H1 (cell line): ENCODE results near the gene OR1I1. TPM values are rescaled to one million over a fixed set of nuclear protein-coding genes. Genes with fewer than 3 reads are reported as not detected.

ENCODE experiments used
- CTCF ChIA-PET: fragments of 300-600 bp; sonication (Branson Sonifier 250); formaldehyde crosslinking; loops from one replicate; lab custom pipeline; 2021; ENCODE audit not compliant: partially characterized antibody; lab: Charles Lee
- POLR2A ChIA-PET: fragments of 300-600 bp; sonication (Branson Sonifier 250); formaldehyde crosslinking; loops from one replicate; lab custom pipeline; 2021; ENCODE audit warnings: inconsistent platforms; ENCODE audit not compliant: partially characterized antibody; lab: Charles Lee
- DNase-seq, 2 experiments: peaks; one replicate each; pipeline versions ENCODE4 v3.0.0 to v3.0.0-alpha.2; 2010 to 2022; ENCODE audit warnings: low spot score in 2 of 2, low read depth in 1 of 2, mixed read lengths in 1 of 2
- FAIRE-seq: peaks from 2 replicates; lab custom pipeline; 2011; peaks lifted over from hg19 to GRCh38; lab: Jason Lieb, UNC
- H2AFZ ChIP-seq: 2 replicates; pipeline ENCODE4 v1.8.1; 2012; ENCODE audit warnings: low read length, inconsistent platforms
- H2AK5ac ChIP-seq: 2 replicates; pipeline ENCODE4 v1.6.1; 2013; ENCODE audit warnings: low read depth, low read length
- H2BK120ac ChIP-seq: replicated peaks from 2 replicates; pipeline ENCODE3; 2013; ENCODE audit warnings: low read depth, low read length, inconsistent platforms
- H2BK12ac ChIP-seq: 2 replicates; pipeline ENCODE4 v1.6.1; 2013; ENCODE audit warnings: low read depth, low read length
- H2BK15ac ChIP-seq: 2 replicates; pipeline ENCODE4 v1.6.1; 2013; ENCODE audit warnings: low read length
- H2BK20ac ChIP-seq: 2 replicates; pipeline ENCODE4 v1.6.1; 2013; ENCODE audit warnings: low read length
- H2BK5ac ChIP-seq: 2 replicates; pipeline ENCODE4 v1.6.1; 2013; ENCODE audit warnings: low read depth, low read length
- H3K14ac ChIP-seq: 2 replicates; pipeline ENCODE4 v1.6.1; 2013; ENCODE audit warnings: inconsistent platforms; ENCODE audit not compliant: insufficient read length
- H3K18ac ChIP-seq: 2 replicates; pipeline ENCODE4 v1.6.1; 2013; ENCODE audit warnings: low read length; ENCODE audit errors: extremely low read depth
- H3K23ac ChIP-seq: 2 replicates; pipeline ENCODE4 v1.6.1; 2013; ENCODE audit warnings: inconsistent platforms; ENCODE audit not compliant: insufficient read length
- H3K23me2 ChIP-seq: 2 replicates; pipeline ENCODE4 v1.6.1; 2013; ENCODE audit warnings: low read depth, low read length
- H3K27ac ChIP-seq: 2 replicates; pipeline ENCODE4 v1.6.1; 2011; ENCODE audit warnings: low read depth, low read length, inconsistent platforms
- H3K27me3 ChIP-seq, 4 experiments: replicated peaks in 1 of 4; 1 replicate in 1 of 4; 2 replicates in 3 of 4; pipeline versions ENCODE4 v1.6.1 to v1.8.1; 2011 to 2013; ENCODE audit warnings: low read length in 3 of 4, mild to moderate bottlenecking in 3 of 4, inconsistent platforms in 2 of 4, mixed read lengths in 2 of 4, moderate library complexity in 1 of 4; ENCODE audit not compliant: control insufficient read depth in 3 of 4, insufficient read depth in 3 of 4; ENCODE audit errors: extremely low read depth in 1 of 4
- H3K36me3 ChIP-seq, 4 experiments: 2 replicates each; pipeline versions ENCODE4 v1.6.1 to v1.8.1; 2011 to 2013; ENCODE audit warnings: mild to moderate bottlenecking in 4 of 4, low read length in 3 of 4, moderate library complexity in 2 of 4, control low read depth in 1 of 4, inconsistent platforms in 1 of 4; ENCODE audit not compliant: insufficient read depth in 4 of 4, control insufficient read depth in 2 of 4
- H3K4ac ChIP-seq: replicated peaks from 2 replicates; pipeline ENCODE3; 2013; ENCODE audit warnings: low read length, low read depth, mixed read lengths, inconsistent platforms; ENCODE audit not compliant: insufficient read length
- H3K4me1 ChIP-seq, 4 experiments: replicated peaks in 1 of 4; 1 replicate in 1 of 4; 2 replicates in 3 of 4; pipeline versions ENCODE4 v1.6.1 to v1.8.1; 2011 to 2013; ENCODE audit warnings: low read length in 3 of 4, inconsistent platforms in 2 of 4, mixed read lengths in 1 of 4; ENCODE audit not compliant: insufficient read depth in 4 of 4, control insufficient read depth in 3 of 4
- H3K4me2 ChIP-seq, 2 experiments: 2 replicates each; pipeline versions ENCODE4 v1.6.1 to v1.8.1; 2011 to 2013; ENCODE audit warnings: low read depth in 2 of 2, low read length in 2 of 2, control low read depth in 1 of 2, inconsistent platforms in 1 of 2, mild to moderate bottlenecking in 1 of 2; ENCODE audit not compliant: insufficient read depth in 1 of 2
- H3K4me3 ChIP-seq, 4 experiments: fragments of 200-600, 300-600 bp in 1 of 4; sonication (generic), shearing (Covaris generic), sonication (Bioruptor Twin) in 1 of 4; 2 replicates each; pipeline versions ENCODE4 v1.5.1 to v1.8.1; 2011 to 2016; ENCODE audit warnings: low read length in 4 of 4, low read depth in 3 of 4, control low read depth in 2 of 4, inconsistent platforms in 2 of 4, mild to moderate bottlenecking in 2 of 4, mixed read lengths in 1 of 4, moderate library complexity in 1 of 4; ENCODE audit not compliant: insufficient read depth in 2 of 4; ENCODE audit errors: extremely low read depth in 1 of 4
- H3K56ac ChIP-seq: replicated peaks from 2 replicates; pipeline ENCODE3; 2013; ENCODE audit warnings: low read depth, mild to moderate bottlenecking, mixed read lengths, low read length, inconsistent platforms; ENCODE audit not compliant: insufficient read length
- H3K79me1 ChIP-seq: 2 replicates; pipeline ENCODE4 v1.6.1; 2013; ENCODE audit warnings: low read depth, low read length, control low read depth
- H3K79me2 ChIP-seq, 2 experiments: 2 replicates each; pipeline versions ENCODE4 v1.6.1 to v1.8.1; 2012 to 2013; ENCODE audit warnings: low read length in 2 of 2, mild to moderate bottlenecking in 2 of 2, inconsistent platforms in 1 of 2; ENCODE audit not compliant: insufficient read depth in 2 of 2, control insufficient read depth in 1 of 2
- H3K9ac ChIP-seq, 4 experiments: replicated peaks in 1 of 4; 1 replicate in 1 of 4; 2 replicates in 3 of 4; pipeline versions ENCODE4 v1.6.1 to v1.8.1; 2011 to 2013; ENCODE audit warnings: low read depth in 3 of 4, low read length in 3 of 4, control low read depth in 2 of 4, mild to moderate bottlenecking in 2 of 4, moderate library complexity in 2 of 4, inconsistent platforms in 1 of 4; ENCODE audit errors: extremely low read depth in 1 of 4
- H3K9me3 ChIP-seq, 2 experiments: 2 replicates each; pipeline versions ENCODE4 v1.6.1 to v1.8.1; 2012 to 2013; ENCODE audit warnings: mild to moderate bottlenecking in 2 of 2, moderate library complexity in 2 of 2, control low read depth in 1 of 2, inconsistent platforms in 1 of 2, low read depth in 1 of 2, low read length in 1 of 2, mixed read lengths in 1 of 2; ENCODE audit not compliant: insufficient read depth in 2 of 2
- H4K20me1 ChIP-seq, 2 experiments: replicated peaks in 1 of 2; 2 replicates each; pipeline versions ENCODE3 to v1.8.1; 2011 to 2013; ENCODE audit warnings: inconsistent platforms in 2 of 2, low read length in 2 of 2, mild to moderate bottlenecking in 1 of 2; ENCODE audit not compliant: insufficient read depth in 2 of 2, control insufficient read depth in 1 of 2
- H4K5ac ChIP-seq: 2 replicates; pipeline ENCODE4 v1.6.1; 2013; ENCODE audit warnings: low read length, low read depth, mixed read lengths, inconsistent platforms; ENCODE audit not compliant: insufficient read length
- H4K8ac ChIP-seq: 2 replicates; pipeline ENCODE4 v1.8.0; 2013; ENCODE audit warnings: mild to moderate bottlenecking, moderate library complexity, low read length, inconsistent platforms; ENCODE audit not compliant: insufficient read depth; ENCODE audit errors: extremely low read depth
- H4K91ac ChIP-seq: replicated peaks from 2 replicates; pipeline ENCODE3; 2013; ENCODE audit warnings: low read length, mixed read lengths, inconsistent platforms; ENCODE audit not compliant: insufficient read length
- BCL11A ChIP-seq, 2 experiments: IDR thresholded peaks; one replicate each; pipeline ENCODE4 v1.6.1; 2011; ENCODE audit warnings: low read depth in 2 of 2, low read length in 2 of 2, mild to moderate bottlenecking in 2 of 2
- CEBPB ChIP-seq: IDR thresholded peaks from 2 replicates; pipeline ENCODE4 v1.6.1; 2012; ENCODE audit warnings: low read depth, low read length
- CREB1 ChIP-seq: IDR thresholded peaks from 2 replicates; pipeline ENCODE4 v1.6.1; 2012; ENCODE audit warnings: inconsistent platforms
- CTBP2 ChIP-seq: IDR thresholded peaks from 2 replicates; pipeline ENCODE4 v1.7.0; 2011; ENCODE audit warnings: borderline replicate concordance, mild to moderate bottlenecking, moderate library complexity, mixed read lengths, low read length; ENCODE audit not compliant: insufficient read depth, insufficient read length
- EP300 ChIP-seq, 2 experiments: IDR thresholded peaks; 1 replicate in 1 of 2; 2 replicates in 1 of 2; pipeline ENCODE4 v1.6.1; 2011 to 2012; ENCODE audit warnings: low read depth in 2 of 2, low read length in 2 of 2, mild to moderate bottlenecking in 2 of 2, borderline replicate concordance in 1 of 2, inconsistent platforms in 1 of 2, moderate library complexity in 1 of 2
- EZH2 ChIP-seq: fragments of 200-600 bp; sonication (generic); IDR thresholded peaks from 2 replicates; pipeline ENCODE4 v1.7.1; 2012; ENCODE audit warnings: low read depth, mild to moderate bottlenecking, moderate library complexity, low read length, inconsistent platforms; ENCODE audit not compliant: severe bottlenecking
- JUN ChIP-seq: IDR thresholded peaks from 2 replicates; pipeline ENCODE4 v1.6.1; 2011; ENCODE audit warnings: low read depth, mild to moderate bottlenecking, improper control_type of control experiment, low read length
- KDM4A ChIP-seq: IDR thresholded peaks from one replicate; pipeline ENCODE4 v1.7.1; 2012; ENCODE audit warnings: low read depth, mild to moderate bottlenecking, moderate library complexity, low read length, inconsistent platforms; ENCODE audit not compliant: severe bottlenecking
- RNF2 ChIP-seq: fragments of 200-900, 300-1000 bp; sonication (generic); IDR thresholded peaks from 2 replicates; pipeline ENCODE4 v1.7.1; 2016; ENCODE audit warnings: borderline replicate concordance, low read depth, mild to moderate bottlenecking, antibody characterized with exemption, low read length; ENCODE audit not compliant: poor library complexity, severe bottlenecking; ENCODE audit errors: missing control alignments
- RXRA ChIP-seq: IDR thresholded peaks from 2 replicates; pipeline ENCODE4 v1.6.1; 2011; ENCODE audit warnings: low read depth, mild to moderate bottlenecking, low read length, moderate library complexity; ENCODE audit not compliant: insufficient read depth
- SP4 ChIP-seq: IDR thresholded peaks from 2 replicates; pipeline ENCODE4 v1.6.1; 2012; ENCODE audit warnings: low read length, inconsistent platforms
- WGBS, 2 experiments: shearing (Covaris generic) in 1 of 2; methylation state at CpG; one replicate each; pipeline versions ENCODE4 v1.1.6 to v1.1.7; 2013 to 2015; ENCODE audit warnings: low lambda C conversion rate in 2 of 2, mixed read lengths in 2 of 2, inconsistent platforms in 1 of 2, low coverage in 1 of 2, missing lambda C conversion rate in 1 of 2; ENCODE audit not compliant: insufficient replicate concordance in 2 of 2, insufficient coverage in 1 of 2, insufficient read length in 1 of 2; ENCODE audit errors: extremely low coverage in 1 of 2, missing lambda C conversion rate in 1 of 2; 5-methylcytosine and 5-hydroxymethylcytosine counted together
- polyA plus RNA-seq, 7 experiments: library from polyadenylated mRNA; depleted of rRNA in 3 of 7; stranded (reverse) in 5 of 7; unstranded in 2 of 7; fragments of >200 nt in 5 of 7; fragments of 200-250 nt in 2 of 7; gene quantifications; 1 replicate in 5 of 7; 2 replicates in 1 of 7; 4 replicates in 1 of 7; pipeline versions ENCODE4 v1.2.1 to v1.2.3, GENCODE V29; 2011 to 2013; ENCODE audit warnings: missing spikeins in 2 of 7, mixed read lengths in 2 of 7
- total RNA-seq: library from RNA; stranded (reverse); fragmentation: NEBNext Ultra II Directional; extraction: Animal tissue kit (Norgen Biotek cat#: 25700); gene quantifications from 2 replicates; pipeline ENCODE4 v1.2.1, GENCODE V29; 2021
- TF ChIP-seq, protein P1 (sequence below): IDR thresholded peaks from 2 replicates; pipeline ENCODE4 v1.6.1; 2012; ENCODE audit warnings: low read length, inconsistent platforms

The OR1I1 gene
- total and polyA plus RNA-seq, 2 of the 8 experiments (the other 6 are each of a cell fraction or from before 2014, with no cell fraction given) = not detected

- Histone ChIP-seq H4K5ac (no peak overlapping the region), H3K18ac (no peak overlapping the region), H3K9ac (no peak overlapping the region), H4K20me1 (no peaks in the 10 kb centered on the region), H3K79me1 (no peaks in the 10 kb centered on the region), H4K91ac (no peak overlapping the region), H3K23me2 (no peaks in the 10 kb centered on the region; the same call in 1 of the 2 replicates), H3K4me2 (no peak overlapping the region), H3K4me1 (no peaks in the 10 kb centered on the region), H2BK15ac (no peak overlapping the region), H3K4ac (no peak overlapping the region), H2BK12ac (no peak overlapping the region), H3K23ac (no peak overlapping the region), H3K9me3 (peaks cover 16 to 53% of the 10 kb centered on the region in 2 experiments; a peak in 3 of 4 replicates), H3K27ac (no peak overlapping the region), H3K14ac (no peak overlapping the region), H3K79me2 (no peaks in the 10 kb centered on the region), H4K8ac (no peak overlapping the region), H2AK5ac (no peak overlapping the region), H3K36me3 (no peaks in the 10 kb centered on the region), H3K56ac (no peak overlapping the region), H2AFZ (no peak overlapping the region), H2BK20ac (no peak overlapping the region), H3K4me3 (no peak overlapping the region), H3K27me3 (no peaks in the 10 kb centered on the region; a peak in 1 of 7 replicates), H2BK120ac (no peak overlapping the region), H2BK5ac (no peak overlapping the region)
- POLR2A ChIA-PET = no interaction called here
- no CpG with 5 or more reads among the region's 1 CpG for WGBS, 2 experiments
- CTCF ChIA-PET = no interaction called here
- no peak for DNase-seq
- FAIRE-seq = no peak
- TF ChIP-seq EZH2 (no peak), CEBPB (no peak), RNF2 (no peak), BCL11A (IDR thresholded peaks at IDR 0.05; ENCODE audit: low read depth in 2 of 2, low read length in 2 of 2) (no peak), JUN (no peak), CREB1 (no peak), SP4 (no peak), KDM4A (no peak), RXRA (no peak), CTBP2 (no peak), EP300 (IDR thresholded peaks at IDR 0.05; ENCODE audit: borderline replicate concordance in 1 of 2, low read depth in 2 of 2, low read length in 2 of 2) (no peak)
- TF ChIP-seq, protein P1, sequence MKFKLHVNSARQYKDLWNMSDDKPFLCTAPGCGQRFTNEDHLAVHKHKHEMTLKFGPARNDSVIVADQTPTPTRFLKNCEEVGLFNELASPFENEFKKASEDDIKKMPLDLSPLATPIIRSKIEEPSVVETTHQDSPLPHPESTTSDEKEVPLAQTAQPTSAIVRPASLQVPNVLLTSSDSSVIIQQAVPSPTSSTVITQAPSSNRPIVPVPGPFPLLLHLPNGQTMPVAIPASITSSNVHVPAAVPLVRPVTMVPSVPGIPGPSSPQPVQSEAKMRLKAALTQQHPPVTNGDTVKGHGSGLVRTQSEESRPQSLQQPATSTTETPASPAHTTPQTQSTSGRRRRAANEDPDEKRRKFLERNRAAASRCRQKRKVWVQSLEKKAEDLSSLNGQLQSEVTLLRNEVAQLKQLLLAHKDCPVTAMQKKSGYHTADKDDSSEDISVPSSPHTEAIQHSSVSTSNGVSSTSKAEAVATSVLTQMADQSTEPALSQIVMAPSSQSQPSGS = no peak
Observed at GRCh38 chr19:15035795-15036311, 46.2 kb upstream of the OR1I1 start.
